Trophoblast cell (in vitro differentiated cells and primary cell): ENCODE measurements around the gene FAM9C.
"Not testable (repeated sequence)": the region's sequence is repeated elsewhere in the genome, so short reads cannot be mapped to it uniquely, and the experiment has no call there.

ENCODE experiments used
- DNase-seq, 2 donors: peaks; one replicate each; pipeline ENCODE4 v3.0.0-alpha.2; 2016
- H2AFZ ChIP-seq: 2 replicates; pipeline ENCODE4 v1.6.1; 2013; ENCODE audit warnings: low read length, moderate library complexity, mild to moderate bottlenecking; ENCODE audit not compliant: insufficient read depth, poor library complexity
- H2AK5ac ChIP-seq: 2 replicates; pipeline ENCODE4 v1.6.1; 2013; ENCODE audit warnings: mild to moderate bottlenecking, low read length
- H2BK120ac ChIP-seq: 2 replicates; pipeline ENCODE4 v1.6.1; 2013; ENCODE audit warnings: low read length, mild to moderate bottlenecking, moderate library complexity; ENCODE audit not compliant: insufficient read depth, poor library complexity
- H2BK12ac ChIP-seq: 2 replicates; pipeline ENCODE4 v1.6.1; 2013; ENCODE audit warnings: mild to moderate bottlenecking, low read length, moderate library complexity
- H2BK5ac ChIP-seq: 2 replicates; pipeline ENCODE4 v1.6.1; 2013; ENCODE audit warnings: low read length, low read depth, moderate library complexity, mild to moderate bottlenecking; ENCODE audit not compliant: poor library complexity
- H3K14ac ChIP-seq: 2 replicates; pipeline ENCODE4 v1.6.1; 2013; ENCODE audit warnings: mild to moderate bottlenecking, low read length
- H3K18ac ChIP-seq: 2 replicates; pipeline ENCODE4 v1.6.1; 2013; ENCODE audit warnings: mild to moderate bottlenecking, low read length
- H3K23ac ChIP-seq: 2 replicates; pipeline ENCODE4 v1.6.1; 2013; ENCODE audit warnings: low read length
- H3K27ac ChIP-seq: 2 replicates; pipeline ENCODE4 v1.5.1; 2013; ENCODE audit warnings: low read depth, mild to moderate bottlenecking, inconsistent platforms, low read length, moderate library complexity
- H3K27me3 ChIP-seq: 2 replicates; pipeline ENCODE4 v1.6.1; 2013; ENCODE audit warnings: inconsistent platforms, mild to moderate bottlenecking, low read length, moderate library complexity; ENCODE audit not compliant: insufficient read depth
- H3K36me3 ChIP-seq, 2 experiments: 1 replicate in 1 of 2; 2 replicates in 1 of 2; pipeline ENCODE4 v1.6.1; 2013; ENCODE audit warnings: low read length in 2 of 2, mild to moderate bottlenecking in 2 of 2, moderate library complexity in 1 of 2; ENCODE audit not compliant: insufficient read depth in 2 of 2, control insufficient read depth in 1 of 2
- H3K4ac ChIP-seq: 2 replicates; pipeline ENCODE4 v1.6.1; 2013; ENCODE audit warnings: low read depth, mild to moderate bottlenecking, low read length, moderate library complexity
- H3K4me1 ChIP-seq, 2 experiments: 1 replicate in 1 of 2; 2 replicates in 1 of 2; pipeline ENCODE4 v1.6.1; 2013; ENCODE audit warnings: low read length in 2 of 2, mild to moderate bottlenecking in 2 of 2, moderate library complexity in 1 of 2; ENCODE audit not compliant: insufficient read depth in 2 of 2, control insufficient read depth in 1 of 2
- H3K4me2 ChIP-seq: 2 replicates; pipeline ENCODE4 v1.6.1; 2013; ENCODE audit warnings: inconsistent platforms, mild to moderate bottlenecking, low read length, moderate library complexity
- H3K4me3 ChIP-seq: 2 replicates; pipeline ENCODE4 v1.5.1; 2013; ENCODE audit warnings: mild to moderate bottlenecking, low read depth, low read length, inconsistent platforms
- H3K79me1 ChIP-seq: one replicate; pipeline ENCODE4 v1.6.1; 2013; ENCODE audit warnings: low read length
- H3K79me2 ChIP-seq: 2 replicates; pipeline ENCODE4 v1.6.1; 2013; ENCODE audit warnings: low read length, mild to moderate bottlenecking; ENCODE audit not compliant: control insufficient read depth, insufficient read depth, poor library complexity
- H3K9ac ChIP-seq: 2 replicates; pipeline ENCODE4 v1.6.1; 2013; ENCODE audit warnings: mild to moderate bottlenecking, low read length
- H3K9me3 ChIP-seq: 2 replicates; pipeline ENCODE4 v1.6.1; 2013; ENCODE audit warnings: low read depth, mild to moderate bottlenecking, control low read depth, inconsistent platforms, low read length; ENCODE audit not compliant: insufficient read depth
- H4K12ac ChIP-seq: 2 replicates; pipeline ENCODE4 v1.6.1; 2013; ENCODE audit warnings: low read depth, mild to moderate bottlenecking, low read length, moderate library complexity
- H4K8ac ChIP-seq: 2 replicates; pipeline ENCODE4 v1.6.1; 2013; ENCODE audit warnings: low read depth, mild to moderate bottlenecking, low read length, moderate library complexity
- H4K91ac ChIP-seq: one replicate; pipeline ENCODE4 v1.6.1; 2013; ENCODE audit warnings: low read depth, mild to moderate bottlenecking, low read length, moderate library complexity
- WGBS: extraction: QIAGEN DNeasy Blood & Tissue Kit; methylation state at CpG from one replicate; pipeline ENCODE4 v1.1.7; 2013; ENCODE audit warnings: missing lambda C conversion rate; ENCODE audit not compliant: insufficient read length, insufficient coverage; ENCODE audit errors: extremely low coverage; 5-methylcytosine and 5-hydroxymethylcytosine counted together

Gene FAM9C

DNA sequence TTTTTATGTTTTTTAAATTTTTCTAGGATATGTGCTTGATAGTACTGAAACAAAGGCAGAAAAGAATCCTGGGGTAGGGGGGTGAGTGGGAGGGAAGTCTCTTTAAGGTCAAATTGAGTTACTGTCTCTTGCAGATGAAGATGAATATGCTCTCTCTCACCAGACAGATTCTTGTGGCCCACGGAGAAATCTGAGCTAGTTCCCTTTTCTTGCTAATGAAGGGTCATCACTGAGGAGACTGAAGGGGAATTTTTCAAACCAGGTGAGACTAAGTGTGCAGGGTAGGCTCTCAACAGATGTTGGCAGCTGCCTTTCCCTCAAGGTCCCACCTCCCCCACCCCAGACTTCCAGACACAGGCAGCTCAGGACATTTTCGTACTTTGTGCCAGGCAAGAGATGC, 21.5 kb downstream of the FAM9C start:
- Histone ChIP-seq H3K4me3 (no peak overlapping the region), H2BK12ac (no peak overlapping the region), H3K4me1 (peaks cover 0 to 9% of the 10 kb centered on the region in 2 experiments), H2AK5ac (no peak overlapping the region), H3K36me3 (no peaks in the 10 kb centered on the region), H2BK5ac (no peak overlapping the region), H3K27me3 (no peaks in the 10 kb centered on the region), H3K27ac (no peak overlapping the region), H4K12ac (no peak overlapping the region), H3K4ac (no peak overlapping the region), H3K9me3 (no peaks in the 10 kb centered on the region), H3K4me2 (no peak overlapping the region), H4K8ac (no peak overlapping the region), H2BK120ac (no peak overlapping the region), H3K79me2 (no peaks in the 10 kb centered on the region), H2AFZ (no peak overlapping the region), H3K79me1 (peaks cover 3% of the 10 kb centered on the region), H4K91ac (no peak overlapping the region), H3K23ac (no peak overlapping the region), H3K9ac (no peak overlapping the region), H3K14ac (no peak overlapping the region), H3K18ac (no peak overlapping the region)
- WGBS: no CpG with 5 or more reads among the region's 2 CpGs
- no peak for DNase-seq

DNA sequence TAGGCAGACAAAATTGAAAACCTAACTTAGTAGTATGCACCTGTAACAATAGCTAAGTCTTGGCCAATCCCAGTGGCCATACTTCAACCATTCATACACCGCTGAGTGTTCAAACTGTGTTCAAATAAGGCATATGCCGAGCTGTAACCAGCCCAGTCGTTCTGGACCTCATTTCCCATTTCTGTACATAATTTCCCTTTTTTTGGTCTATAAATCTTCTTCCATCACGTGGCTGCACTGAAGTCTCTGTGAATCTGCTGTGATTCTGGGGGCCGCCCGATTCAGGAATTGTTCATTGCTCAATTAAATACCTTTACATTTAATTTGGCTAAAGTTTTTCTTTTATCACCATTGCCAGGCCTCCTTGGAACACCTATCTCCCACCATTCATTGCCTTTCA, 27.7 kb downstream of the FAM9C start:
- not testable (repeated sequence) for H4K12ac ChIP-seq, H3K4me2 ChIP-seq, H3K4ac ChIP-seq, H3K79me2 ChIP-seq, H3K27me3 ChIP-seq, H3K36me3 ChIP-seq, H3K9me3 ChIP-seq, H2BK5ac ChIP-seq, H3K14ac ChIP-seq, H4K8ac ChIP-seq, H2AFZ ChIP-seq, H2AK5ac ChIP-seq, H3K9ac ChIP-seq, H3K4me3 ChIP-seq, H2BK120ac ChIP-seq, DNase-seq, H3K4me1 ChIP-seq, H3K18ac ChIP-seq, H2BK12ac ChIP-seq, H4K91ac ChIP-seq, H3K23ac ChIP-seq, H3K27ac ChIP-seq, H3K79me1 ChIP-seq
- no CpG with 5 or more reads among the region's 6 CpGs for WGBS

DNA sequence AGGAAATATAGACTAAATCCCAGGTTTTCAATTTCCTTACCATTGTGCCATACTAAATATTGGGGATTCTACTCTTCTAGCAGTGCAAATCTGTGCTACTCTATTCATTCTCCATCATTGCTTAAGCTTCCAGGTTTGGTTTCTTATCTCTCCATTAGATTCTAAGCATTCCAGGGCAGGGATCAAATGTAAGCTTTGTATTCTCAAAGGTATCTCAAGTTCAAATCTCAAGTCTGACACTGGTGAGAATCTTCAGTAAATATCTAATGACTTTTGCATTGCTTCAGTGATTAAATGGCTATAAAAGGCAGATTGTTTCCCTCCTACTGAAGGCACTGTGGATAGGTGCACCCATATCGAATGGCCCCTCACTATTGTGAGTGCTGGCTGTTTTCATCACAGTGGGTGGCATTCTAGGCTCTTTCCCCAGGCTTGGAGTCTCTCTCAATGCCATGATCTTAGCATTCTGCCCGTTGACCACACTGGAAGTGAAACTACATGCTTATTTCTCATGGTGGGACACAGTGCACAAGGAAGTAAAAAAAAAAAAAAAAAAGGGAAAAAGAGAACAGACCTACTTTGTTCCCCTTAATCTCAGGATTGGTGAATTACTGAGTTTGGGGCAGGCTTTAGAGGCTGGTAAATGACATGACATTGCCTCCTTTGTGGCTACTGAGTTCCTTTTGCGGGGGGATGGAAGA, 28.7 kb downstream of the FAM9C start:
- no peak overlapping the region for H4K8ac ChIP-seq
- no peaks in the 10 kb centered on the region for H3K9me3 ChIP-seq
- H3K79me2 ChIP-seq: no peaks in the 10 kb centered on the region
- no peaks in the 10 kb centered on the region for H3K79me1 ChIP-seq
- no peak overlapping the region for H3K4me2 ChIP-seq
- H2BK5ac ChIP-seq: no peak overlapping the region
- peak in 1 of 2 donors; percentile 57 for DNase-seq
- no peaks in the 10 kb centered on the region for H3K27me3 ChIP-seq
- no peak overlapping the region for H2BK120ac ChIP-seq
- no peak overlapping the region for H3K4ac ChIP-seq
- no CpG with 5 or more reads among the region's 3 CpGs for WGBS
- no peak overlapping the region for H2AFZ ChIP-seq
- no peak overlapping the region for H3K4me3 ChIP-seq
- no peak overlapping the region for H3K14ac ChIP-seq
- peaks cover 0 to 2% of the 10 kb centered on the region in 2 experiments for H3K4me1 ChIP-seq
- no peaks in the 10 kb centered on the region for H3K36me3 ChIP-seq
- H3K9ac ChIP-seq: no peak overlapping the region
- H4K91ac ChIP-seq: no peak overlapping the region
- no peak overlapping the region for H3K27ac ChIP-seq
- no peak overlapping the region for H2BK12ac ChIP-seq
- H3K18ac ChIP-seq: no peak overlapping the region
- H4K12ac ChIP-seq: no peak overlapping the region
- H3K23ac ChIP-seq: no peak overlapping the region
- H2AK5ac ChIP-seq: no peak overlapping the region

DNA sequence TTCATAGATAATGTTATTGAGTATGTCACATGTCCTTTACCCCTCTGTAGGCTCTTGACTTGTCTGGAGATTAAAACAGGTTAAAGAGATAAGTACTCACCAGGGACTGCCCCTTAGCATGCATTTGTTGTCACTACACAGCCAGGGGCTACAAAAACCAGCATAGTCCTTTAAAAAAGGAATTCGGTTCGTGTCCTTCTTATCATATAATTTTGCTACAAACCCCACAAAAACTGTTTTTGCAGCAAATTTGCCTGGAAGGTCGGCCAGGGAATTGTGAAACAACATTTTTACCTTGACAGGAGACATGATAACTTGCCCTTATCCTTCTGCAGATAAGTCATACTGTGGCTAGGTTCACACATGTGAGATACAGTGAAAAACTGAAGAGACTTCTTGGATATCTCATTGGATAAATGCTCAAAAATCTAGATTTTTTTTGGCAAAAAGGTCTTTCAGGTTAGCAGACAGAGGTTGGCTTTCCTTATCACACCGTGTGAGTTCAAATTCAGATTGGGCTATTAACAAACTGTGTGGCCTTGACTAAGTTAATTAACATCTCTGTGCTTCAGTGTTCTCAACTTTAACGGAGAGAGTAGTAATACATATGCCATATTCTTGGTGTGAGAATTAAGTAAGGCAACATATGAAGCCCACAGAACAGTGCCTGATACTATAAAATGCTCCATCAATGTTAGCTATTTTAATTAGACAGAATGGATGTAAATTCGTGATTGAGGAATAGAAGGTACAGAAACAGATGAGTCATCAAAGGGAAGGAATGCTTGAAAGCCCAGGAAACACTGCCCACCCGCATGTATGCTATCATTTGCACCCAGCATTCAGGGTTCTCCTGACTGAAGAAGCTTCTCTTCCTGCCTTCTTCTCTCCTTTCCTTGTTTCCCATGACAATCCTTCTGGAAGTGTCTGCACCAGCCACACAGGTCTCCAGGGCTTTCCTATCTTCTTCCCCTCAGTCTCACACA, 30.0 kb downstream of the FAM9C start:
- no CpG with 5 or more reads among the region's 7 CpGs for WGBS
- H3K36me3 ChIP-seq: no peaks in the 10 kb centered on the region
- H3K79me1 ChIP-seq: no peaks in the 10 kb centered on the region
- no peak overlapping the region for H3K14ac ChIP-seq
- H3K27ac ChIP-seq: no peak overlapping the region
- H3K79me2 ChIP-seq: no peaks in the 10 kb centered on the region
- DNase-seq: peak; percentile 82 to 91
- peaks cover 0 to 2% of the 10 kb centered on the region in 2 experiments for H3K4me1 ChIP-seq
- no peak overlapping the region for H3K18ac ChIP-seq
- H4K12ac ChIP-seq: no peak overlapping the region
- H2AK5ac ChIP-seq: no peak overlapping the region
- H3K9ac ChIP-seq: no peak overlapping the region
- H3K27me3 ChIP-seq: no peaks in the 10 kb centered on the region
- no peak overlapping the region for H2BK5ac ChIP-seq
- H4K8ac ChIP-seq: no peak overlapping the region
- H3K23ac ChIP-seq: no peak overlapping the region
- H3K9me3 ChIP-seq: no peaks in the 10 kb centered on the region
- no peak overlapping the region for H2BK12ac ChIP-seq
- no peak overlapping the region for H3K4me3 ChIP-seq
- H3K4me2 ChIP-seq: no peak overlapping the region
- H3K4ac ChIP-seq: no peak overlapping the region
- no peak overlapping the region for H2AFZ ChIP-seq
- no peak overlapping the region for H2BK120ac ChIP-seq
- H4K91ac ChIP-seq: no peak overlapping the region
